A549 (cell line): ENCODE measurements around the gene IFNA1.

ENCODE experiments used
- CTCF ChIP-seq: fragments of >200 bp; sonication (Bioruptor Twin); formaldehyde crosslinking; IDR thresholded peaks from 3 replicates; pipeline ENCODE4 v1.5.1; 2016
- PHF8 ChIP-seq: fragments of 200-600 bp; sonication (generic); IDR thresholded peaks from 2 replicates; pipeline ENCODE4 v1.6.1; 2016; ENCODE audit warnings: low read depth, mild to moderate bottlenecking, antibody characterized with exemption, moderate library complexity, borderline replicate concordance

GRCh38 chr9:21477466-21477865 is 37.2 kb downstream of the IFNA1 start:
- no peak for TF ChIP-seq CTCF
- TF ChIP-seq PHF8 = no peak
